ENCODE measurements around the gene GABRG3.

The GABRG3 gene

GRCh38 chr15:27025481-27025966 is 54.5 kb downstream of the GABRG3 start:
- no peak for DNase-seq (ENCODE audit: extremely low read depth, low read depth)
- no peak for TF ChIP-seq CTCF (IDR thresholded peaks at IDR 0.05; ENCODE audit: low read depth, low read length, missing control alignments)
- H3K4me3 ChIP-seq (replicated peaks; ENCODE audit: low read depth, low read length): no peak overlapping the region

GRCh38 chr15:27027229-27027628 is 56.2 kb downstream of the GABRG3 start:
- TF ChIP-seq CTCF (IDR thresholded peaks at IDR 0.05; ENCODE audit: low read depth, low read length, missing control alignments): no peak
- DNase-seq (ENCODE audit: extremely low read depth, low read depth): no peak
- H3K4me3 ChIP-seq (replicated peaks; ENCODE audit: low read depth, low read length): no peak overlapping the region

GRCh38 chr15:27028858-27029477 is 58.0 kb downstream of the GABRG3 start:
- no peak for DNase-seq (ENCODE audit: extremely low read depth, low read depth)
- H3K4me3 ChIP-seq (replicated peaks; ENCODE audit: low read depth, low read length): no peak overlapping the region
- TF ChIP-seq CTCF (IDR thresholded peaks at IDR 0.05; ENCODE audit: low read depth, low read length, missing control alignments): no peak

GRCh38 chr15:27036210-27036609 is 65.2 kb downstream of the GABRG3 start:
- no peak for DNase-seq (ENCODE audit: extremely low read depth, low read depth)

GRCh38 chr15:27037501-27037900 is 66.5 kb downstream of the GABRG3 start:
- no peak for DNase-seq (ENCODE audit: extremely low read depth, low read depth)
- H3K4me3 ChIP-seq (replicated peaks; ENCODE audit: low read depth, low read length): no peak overlapping the region
- no peak for TF ChIP-seq CTCF (IDR thresholded peaks at IDR 0.05; ENCODE audit: low read depth, low read length, missing control alignments)

More at GRCh38 chr15:27036210-27036609, 65.2 kb downstream of the GABRG3 start:
- no peak for TF ChIP-seq CTCF (IDR thresholded peaks at IDR 0.05; ENCODE audit: low read depth, low read length, missing control alignments)
- H3K4me3 ChIP-seq (replicated peaks; ENCODE audit: low read depth, low read length): no peak overlapping the region

GRCh38 chr15:27039152-27039551 is 68.2 kb downstream of the GABRG3 start:
- H3K4me3 ChIP-seq (replicated peaks; ENCODE audit: low read depth, low read length): no peak overlapping the region
- DNase-seq (ENCODE audit: extremely low read depth, low read depth): no peak
- TF ChIP-seq CTCF (IDR thresholded peaks at IDR 0.05; ENCODE audit: low read depth, low read length, missing control alignments): no peak

GRCh38 chr15:27042230-27042629 is 71.2 kb downstream of the GABRG3 start:
- TF ChIP-seq CTCF (IDR thresholded peaks at IDR 0.05; ENCODE audit: low read depth, low read length, missing control alignments): no peak
- H3K4me3 ChIP-seq (replicated peaks; ENCODE audit: low read depth, low read length): no peak overlapping the region
- no peak for DNase-seq (ENCODE audit: extremely low read depth, low read depth)
